SK-N-SH (cell line): ENCODE measurements around the gene P2RY8.

Experiments
- CTCF ChIP-seq: fragments of 200-600 bp; sonication (generic); IDR thresholded peaks from 2 replicates; pipeline ENCODE4 v1.6.1; 2017; ENCODE audit warnings: antibody characterized with exemption, mild to moderate bottlenecking, moderate library complexity
- ELF1 ChIP-seq: IDR thresholded peaks from 2 replicates; pipeline ENCODE4 v1.4.0; 2012
- EZH2phosphoT487 ChIP-seq: fragments of 200-600 bp; sonication (generic); IDR thresholded peaks from 2 replicates; pipeline ENCODE4 v1.6.1; 2017; ENCODE audit warnings: low read depth, mixed run types, mild to moderate bottlenecking, antibody characterized with exemption, moderate library complexity, borderline replicate concordance
- POLR2AphosphoS5 ChIP-seq: IDR thresholded peaks from 2 replicates; pipeline ENCODE4 v1.6.1; 2012; ENCODE audit warnings: low read depth, low read length
- REST ChIP-seq: IDR thresholded peaks from 2 replicates; pipeline ENCODE4 v1.6.1; 2012; ENCODE audit warnings: mild to moderate bottlenecking, low read depth, low read length, moderate library complexity
- RFX5 ChIP-seq: IDR thresholded peaks from 2 replicates; pipeline ENCODE4 v1.6.1; 2012; ENCODE audit warnings: mild to moderate bottlenecking, improper control_type of control experiment, low read length
- TAF1 ChIP-seq: IDR thresholded peaks from 2 replicates; pipeline ENCODE4 v1.6.1; 2012; ENCODE audit warnings: low read depth, mild to moderate bottlenecking, low read length, moderate library complexity, borderline replicate concordance
- TEAD4 ChIP-seq: IDR thresholded peaks from 2 replicates; pipeline ENCODE4 v1.4.0; 2012; ENCODE audit warnings: mild to moderate bottlenecking, borderline replicate concordance; ENCODE audit not compliant: insufficient read depth
- USF1 ChIP-seq: IDR thresholded peaks from 2 replicates; pipeline ENCODE4 v1.4.0; 2012; ENCODE audit warnings: low read depth, borderline replicate concordance

- TF ChIP-seq CTCF (no peak), EZH2phosphoT487 (no peak), REST (no peak), RFX5 (no peak), TAF1 (no peak), POLR2AphosphoS5 (no peak), TEAD4 (no peak), ELF1 (no peak), USF1 (no peak)
Observed at GRCh38 chrX:1449823-1450149, 87.2 kb downstream of the P2RY8 start.
